ENCODE results near the gene CSTPP1. TPM values are rescaled to one million over a fixed set of nuclear protein-coding genes. Genes with fewer than 3 reads are reported as not detected.

Gene CSTPP1
- total RNA-seq, 1 donor from 2014 or later = 18.0 TPM

GRCh38 chr11:47125083-47125482 is 188.5 kb downstream of the CSTPP1 start:
- no peaks in the 10 kb centered on the region for H3K27me3 Mint-ChIP-seq
- H3K4me1 Mint-ChIP-seq = no peaks in the 10 kb centered on the region
- intact Hi-C loops (cut with micrococcal nuclease) = no loop called here
- H3K27ac Mint-ChIP-seq = no peak overlapping the region
- H3K9me3 Mint-ChIP-seq = no peaks in the 10 kb centered on the region
- DNase-seq = no peak
- H3K36me3 Mint-ChIP-seq (ENCODE audit: low read depth) = no peaks in the 10 kb centered on the region
- H3K4me3 Mint-ChIP-seq = no peak overlapping the region

- no peak for DNase-seq
- intact Hi-C loops (cut with micrococcal nuclease) = no loop called here
- H3K27me3 Mint-ChIP-seq = no peaks in the 10 kb centered on the region
- H3K9me3 Mint-ChIP-seq = no peaks in the 10 kb centered on the region
- no peaks in the 10 kb centered on the region for H3K36me3 Mint-ChIP-seq (ENCODE audit: low read depth)
- H3K4me3 Mint-ChIP-seq = no peak overlapping the region
- H3K4me1 Mint-ChIP-seq = no peaks in the 10 kb centered on the region
- H3K27ac Mint-ChIP-seq = no peak overlapping the region
Observed at GRCh38 chr11:47127213-47127612, 190.7 kb downstream of the CSTPP1 start.

- Mint-ChIP-seq H3K27ac (no peak overlapping the region), H3K4me1 (no peaks in the 10 kb centered on the region), H3K4me3 (no peak overlapping the region), H3K27me3 (no peaks in the 10 kb centered on the region), H3K36me3 (ENCODE audit: low read depth) (no peaks in the 10 kb centered on the region), H3K9me3 (no peaks in the 10 kb centered on the region)
- DNase-seq = no peak
- intact Hi-C loops (cut with micrococcal nuclease) = no loop called here
Observed at GRCh38 chr11:47130543-47130942, 194.0 kb downstream of the CSTPP1 start.

GRCh38 chr11:47131136-47131535 is 194.6 kb downstream of the CSTPP1 start:
- intact Hi-C loops (cut with micrococcal nuclease) = no loop called here
- Mint-ChIP-seq H3K36me3 (ENCODE audit: low read depth) (no peaks in the 10 kb centered on the region), H3K4me3 (no peak overlapping the region), H3K27me3 (no peaks in the 10 kb centered on the region), H3K9me3 (no peaks in the 10 kb centered on the region), H3K4me1 (no peaks in the 10 kb centered on the region), H3K27ac (no peak overlapping the region)
- DNase-seq = no peak

- no peak overlapping the region for H3K27ac Mint-ChIP-seq
- no peaks in the 10 kb centered on the region for H3K27me3 Mint-ChIP-seq
- no peak overlapping the region for H3K4me3 Mint-ChIP-seq
- no peak for DNase-seq
- H3K9me3 Mint-ChIP-seq = no peaks in the 10 kb centered on the region
- no peaks in the 10 kb centered on the region for H3K36me3 Mint-ChIP-seq (ENCODE audit: low read depth)
- intact Hi-C loops (cut with micrococcal nuclease) = no loop called here
- no peaks in the 10 kb centered on the region for H3K4me1 Mint-ChIP-seq
Observed at GRCh38 chr11:47132490-47132889, 195.9 kb downstream of the CSTPP1 start.

GRCh38 chr11:47132981-47133380 is 196.4 kb downstream of the CSTPP1 start:
- Mint-ChIP-seq H3K4me1 (no peaks in the 10 kb centered on the region), H3K4me3 (no peak overlapping the region), H3K27ac (no peak overlapping the region), H3K36me3 (ENCODE audit: low read depth) (no peaks in the 10 kb centered on the region), H3K27me3 (no peaks in the 10 kb centered on the region), H3K9me3 (no peaks in the 10 kb centered on the region)
- intact Hi-C loops (cut with micrococcal nuclease) = no loop called here
- DNase-seq = no peak

- DNase-seq = no peak
- H3K27me3 Mint-ChIP-seq = no peaks in the 10 kb centered on the region
- no peak overlapping the region for H3K27ac Mint-ChIP-seq
- intact Hi-C loops (cut with micrococcal nuclease) = no loop called here
- no peaks in the 10 kb centered on the region for H3K9me3 Mint-ChIP-seq
- H3K4me3 Mint-ChIP-seq = no peak overlapping the region
- peaks cover 3% of the 10 kb centered on the region for H3K4me1 Mint-ChIP-seq
- no peaks in the 10 kb centered on the region for H3K36me3 Mint-ChIP-seq (ENCODE audit: low read depth)
Observed at GRCh38 chr11:47136327-47136726, 199.8 kb downstream of the CSTPP1 start.

- no peaks in the 10 kb centered on the region for H3K27me3 Mint-ChIP-seq
- DNase-seq = no peak
- intact Hi-C loops (cut with micrococcal nuclease) = no loop called here
- H3K4me3 Mint-ChIP-seq = no peak overlapping the region
- no peaks in the 10 kb centered on the region for H3K36me3 Mint-ChIP-seq (ENCODE audit: low read depth)
- peaks cover 3% of the 10 kb centered on the region for H3K4me1 Mint-ChIP-seq
- H3K9me3 Mint-ChIP-seq = no peaks in the 10 kb centered on the region
- H3K27ac Mint-ChIP-seq = no peak overlapping the region
Observed at GRCh38 chr11:47136921-47137320, 200.4 kb downstream of the CSTPP1 start.

GRCh38 chr11:47137476-47137875 is 200.9 kb downstream of the CSTPP1 start:
- Mint-ChIP-seq H3K27ac (no peak overlapping the region), H3K36me3 (ENCODE audit: low read depth) (no peaks in the 10 kb centered on the region), H3K27me3 (no peaks in the 10 kb centered on the region), H3K4me1 (peaks cover 3% of the 10 kb centered on the region), H3K9me3 (no peaks in the 10 kb centered on the region), H3K4me3 (no peak overlapping the region)
- no peak for DNase-seq
- intact Hi-C loops (cut with micrococcal nuclease) = no loop called here

- H3K27ac Mint-ChIP-seq = no peak overlapping the region
- intact Hi-C loops (cut with micrococcal nuclease) = no loop called here
- no peaks in the 10 kb centered on the region for H3K36me3 Mint-ChIP-seq (ENCODE audit: low read depth)
- H3K4me1 Mint-ChIP-seq = peaks cover 3% of the 10 kb centered on the region
- H3K4me3 Mint-ChIP-seq = no peak overlapping the region
- H3K9me3 Mint-ChIP-seq = no peaks in the 10 kb centered on the region
- no peak for DNase-seq
- no peaks in the 10 kb centered on the region for H3K27me3 Mint-ChIP-seq
Observed at GRCh38 chr11:47139878-47140277, 203.3 kb downstream of the CSTPP1 start.

- intact Hi-C loops (cut with micrococcal nuclease) = no loop called here
- H3K27ac Mint-ChIP-seq = no peak overlapping the region
- no peaks in the 10 kb centered on the region for H3K9me3 Mint-ChIP-seq
- H3K27me3 Mint-ChIP-seq = no peaks in the 10 kb centered on the region
- peaks cover 3% of the 10 kb centered on the region for H3K4me1 Mint-ChIP-seq
- H3K4me3 Mint-ChIP-seq = no peak overlapping the region
- no peak for DNase-seq
- H3K36me3 Mint-ChIP-seq (ENCODE audit: low read depth) = no peaks in the 10 kb centered on the region
Observed at GRCh38 chr11:47143322-47143721, 206.8 kb downstream of the CSTPP1 start.

GRCh38 chr11:47144541-47144940 is 208.0 kb downstream of the CSTPP1 start:
- Mint-ChIP-seq H3K36me3 (ENCODE audit: low read depth) (no peaks in the 10 kb centered on the region), H3K4me3 (no peak overlapping the region), H3K9me3 (no peaks in the 10 kb centered on the region), H3K27me3 (no peaks in the 10 kb centered on the region), H3K27ac (no peak overlapping the region), H3K4me1 (no peaks in the 10 kb centered on the region)
- DNase-seq = no peak
- intact Hi-C loops (cut with micrococcal nuclease) = no loop called here

- DNase-seq = no peak
- intact Hi-C loops (cut with micrococcal nuclease) = no loop called here
- Mint-ChIP-seq H3K4me1 (no peaks in the 10 kb centered on the region), H3K27me3 (no peaks in the 10 kb centered on the region), H3K36me3 (ENCODE audit: low read depth) (no peaks in the 10 kb centered on the region), H3K27ac (no peak overlapping the region), H3K4me3 (no peak overlapping the region), H3K9me3 (no peaks in the 10 kb centered on the region)
Observed at GRCh38 chr11:47147250-47147649, 210.7 kb downstream of the CSTPP1 start.

- Mint-ChIP-seq H3K27ac (no peak overlapping the region), H3K4me3 (no peak overlapping the region), H3K27me3 (no peaks in the 10 kb centered on the region), H3K4me1 (no peaks in the 10 kb centered on the region), H3K9me3 (no peaks in the 10 kb centered on the region), H3K36me3 (ENCODE audit: low read depth) (no peaks in the 10 kb centered on the region)
- intact Hi-C loops (cut with micrococcal nuclease) = no loop called here
- no peak for DNase-seq
Observed at GRCh38 chr11:47147681-47148080, 211.1 kb downstream of the CSTPP1 start.

- intact Hi-C loops (cut with micrococcal nuclease) = no loop called here
- Mint-ChIP-seq H3K27me3 (no peaks in the 10 kb centered on the region), H3K4me3 (no peak overlapping the region), H3K36me3 (ENCODE audit: low read depth) (no peaks in the 10 kb centered on the region), H3K27ac (no peak overlapping the region), H3K4me1 (peaks cover 4% of the 10 kb centered on the region), H3K9me3 (no peaks in the 10 kb centered on the region)
- no peak for DNase-seq
Observed at GRCh38 chr11:47148270-47148669, 211.7 kb downstream of the CSTPP1 start.

All from activated CD4-positive, alpha-beta T cell treated with anti-CD3 and anti-CD28 coated beads, Interleukin-2, amount 10 ng/mL, durations not matched to agents 24 days and 14 days (primary cell).